Tibial artery (tissue), 4 donors: ENCODE measurements around the gene VAPA.

Experiments
- DNase-seq, 2 donors: peaks; one replicate each; pipeline ENCODE4 v3.0.0-alpha.2; 2019
- H3K27ac ChIP-seq, 2 donors: fragments of 200-600 bp; sonication (generic) in 1 of 2; 1 replicate in 1 of 2; 2 replicates in 1 of 2; pipeline ENCODE4 v1.5.1; 2018 to 2019; ENCODE audit warnings: mild to moderate bottlenecking in 1 of 2
- H3K27me3 ChIP-seq, 2 donors: fragments of 200-600 bp; sonication (generic) in 1 of 2; one replicate each; pipeline versions ENCODE4 v1.5.1 to v1.6.0; 2016 to 2019
- H3K36me3 ChIP-seq, 3 donors: fragments of 200-600 bp; sonication (generic) in 2 of 3; one replicate each; pipeline ENCODE4 v1.5.1; 2016 to 2019; ENCODE audit warnings: mild to moderate bottlenecking in 2 of 3
- H3K4me1 ChIP-seq, 4 donors: fragments of 200-600 bp; sonication (generic) in 2 of 4; 1 replicate in 3 of 4; 2 replicates in 1 of 4; pipeline ENCODE4 v1.5.1; 2016 to 2019
- H3K4me3 ChIP-seq, 2 donors: fragments of 200-600 bp; sonication (generic) in 1 of 2; 1 replicate in 1 of 2; 2 replicates in 1 of 2; pipeline ENCODE4 v1.5.1; 2018 to 2019; ENCODE audit warnings: mild to moderate bottlenecking in 2 of 2
- H3K9me3 ChIP-seq, 3 donors: fragments of 200-600 bp; sonication (generic) in 1 of 3; one replicate each; pipeline ENCODE4 v1.5.1; 2016 to 2019
- CTCF ChIP-seq, 2 experiments: fragments of 200-600 bp in 1 of 2; fragments of 450-650 bp in 1 of 2; IDR thresholded peaks; one replicate each; pipeline ENCODE4 v1.5.1; 2017 to 2019; ENCODE audit warnings: antibody characterized with exemption in 2 of 2, mild to moderate bottlenecking in 1 of 2, moderate library complexity in 1 of 2
- intact Hi-C: fragments of 100-400 bp; cut with DNase I; formaldehyde crosslinking; loops from one replicate; pipeline ENCODE4 v1.15.0; 2023; ENCODE audit warnings: low total_unique reads

The VAPA gene

GRCh38 chr18:9884090-9884489, 29.7 kb upstream of the VAPA start:
- no peak for DNase-seq
- Histone ChIP-seq H3K4me3 (no peak overlapping the region), H3K9me3 (no peaks in the 10 kb centered on the region), H3K4me1 (no peaks in the 10 kb centered on the region), H3K36me3 (no peaks in the 10 kb centered on the region), H3K27ac (no peak overlapping the region), H3K27me3 (no peaks in the 10 kb centered on the region)
- intact Hi-C loops, result no loop called here
- no peak for TF ChIP-seq CTCF (IDR thresholded peaks at IDR 0.05)

GRCh38 chr18:9884532-9885140, 29.2 kb upstream of the VAPA start:
- no peak overlapping the region for H3K27ac ChIP-seq
- DNase-seq, result no peak
- H3K4me1 ChIP-seq, result no peaks in the 10 kb centered on the region
- TF ChIP-seq CTCF (IDR thresholded peaks at IDR 0.05), result no peak
- intact Hi-C loops, result no loop called here
- no peaks in the 10 kb centered on the region for H3K36me3 ChIP-seq
- no peak overlapping the region for H3K4me3 ChIP-seq
- H3K27me3 ChIP-seq, result no peaks in the 10 kb centered on the region
- H3K9me3 ChIP-seq, result no peaks in the 10 kb centered on the region

GRCh38 chr18:9885170-9886004, 28.4 kb upstream of the VAPA start, which contains the start of gene TXNDC2:
Gene TXNDC2 (plus strand): TSS chr18:9885973. CDS start chr18:9886681, 708 bp downstream.
- intact Hi-C loops, result no loop called here
- no peak for TF ChIP-seq CTCF (IDR thresholded peaks at IDR 0.05)

GRCh38 chr18:9886005-9886348, 27.8 kb upstream of the VAPA start:
- H3K36me3 ChIP-seq, result no peaks in the 10 kb centered on the region
- H3K27ac ChIP-seq, result no peak overlapping the region
- H3K9me3 ChIP-seq, result no peaks in the 10 kb centered on the region
- no peaks in the 10 kb centered on the region for H3K27me3 ChIP-seq
- DNase-seq, result no peak
- no peak overlapping the region for H3K4me3 ChIP-seq
- H3K4me1 ChIP-seq, result peaks cover 0 to 9% (median 0%) of the 10 kb centered on the region in 4 donors
- intact Hi-C loops, result no loop called here
- TF ChIP-seq CTCF (IDR thresholded peaks at IDR 0.05), result no peak

More at GRCh38 chr18:9885170-9886004, 28.4 kb upstream of the VAPA start, which contains the start of gene TXNDC2:
- Histone ChIP-seq H3K4me1 (peaks cover 0 to 4% (median 0%) of the 10 kb centered on the region in 4 donors), H3K4me3 (no peak within 1 kb of the TSS), H3K27me3 (no peaks in the 10 kb centered on the region), H3K27ac (no peak within 1 kb of the TSS), H3K9me3 (no peaks in the 10 kb centered on the region), H3K36me3 (no peaks in the 10 kb centered on the region)
- no peak for DNase-seq

GRCh38 chr18:9887992-9888391, 25.8 kb upstream of the VAPA start:
- no peaks in the 10 kb centered on the region for H3K9me3 ChIP-seq
- no peak overlapping the region for H3K27ac ChIP-seq
- no peak overlapping the region for H3K4me3 ChIP-seq
- no peak for DNase-seq
- H3K36me3 ChIP-seq, result no peaks in the 10 kb centered on the region
- no peak for TF ChIP-seq CTCF (IDR thresholded peaks at IDR 0.05)
- H3K27me3 ChIP-seq, result no peaks in the 10 kb centered on the region
- H3K4me1 ChIP-seq, result peaks cover 0 to 15% (median 0%) of the 10 kb centered on the region in 4 donors
- intact Hi-C loops, result no loop called here
